ENCODE data around the gene CEACAM7.
"Not testable (repeated sequence)": the region's sequence is repeated elsewhere in the genome, so short reads cannot be mapped to it uniquely, and the experiment has no call there.

CEACAM7 gene

GRCh38 chr19:41688098-41688497, at the start of gene CEACAM7:
Gene CEACAM7 (minus strand): TSS chr19:41688270. CDS start chr19:41688165, 105 bp downstream.
- no peak for DNase-seq (ENCODE audit: low read depth)

GRCh38 chr19:41735071-41735600, 47.1 kb upstream of the CEACAM7 start:
- DNase-seq (ENCODE audit: low read depth) = no peak

- DNase-seq (ENCODE audit: low read depth) = no peak
Observed at GRCh38 chr19:41734585-41734984, 46.5 kb upstream of the CEACAM7 start.

- no peak for DNase-seq (ENCODE audit: low read depth)
Observed at GRCh38 chr19:41734156-41734555, 46.1 kb upstream of the CEACAM7 start.

- DNase-seq (ENCODE audit: low read depth) = no peak
Observed at GRCh38 chr19:41726493-41726892, 38.4 kb upstream of the CEACAM7 start.

GRCh38 chr19:41720103-41720502, 32.0 kb upstream of the CEACAM7 start:
- DNase-seq (ENCODE audit: low read depth) = no peak

- DNase-seq (ENCODE audit: low read depth) = no peak
Observed at GRCh38 chr19:41718761-41719160, 30.7 kb upstream of the CEACAM7 start.

GRCh38 chr19:41714598-41714997, 26.5 kb upstream of the CEACAM7 start:
- DNase-seq (ENCODE audit: low read depth) = no peak

- DNase-seq (ENCODE audit: low read depth) = no peak
Observed at GRCh38 chr19:41711376-41712261, 23.5 kb upstream of the CEACAM7 start.

- DNase-seq (ENCODE audit: low read depth) = no peak
Observed at GRCh38 chr19:41709951-41710645, 22.0 kb upstream of the CEACAM7 start.

GRCh38 chr19:41709516-41709915, 21.4 kb upstream of the CEACAM7 start:
- DNase-seq (ENCODE audit: low read depth) = not testable (repeated sequence)

- DNase-seq (ENCODE audit: low read depth) = no peak
Observed at GRCh38 chr19:41708481-41708880, 20.4 kb upstream of the CEACAM7 start, which contains the start of gene CEACAM5. Gene CEACAM5 (plus strand): TSS chr19:41708626. CDS start chr19:41708732, 106 bp downstream.

- DNase-seq (ENCODE audit: low read depth) = no peak
Observed at GRCh38 chr19:41707871-41708371, 19.9 kb upstream of the CEACAM7 start.

- no peak for DNase-seq (ENCODE audit: low read depth)
Observed at GRCh38 chr19:41707502-41707812, 19.4 kb upstream of the CEACAM7 start.

- DNase-seq (ENCODE audit: low read depth) = peak; percentile 43
Observed at GRCh38 chr19:41706741-41707501, 18.9 kb upstream of the CEACAM7 start.

GRCh38 chr19:41705393-41706174, 17.5 kb upstream of the CEACAM7 start:
- no peak for DNase-seq (ENCODE audit: low read depth)

- no peak for DNase-seq (ENCODE audit: low read depth)
Observed at GRCh38 chr19:41703602-41704293, 15.7 kb upstream of the CEACAM7 start.

- DNase-seq (ENCODE audit: low read depth) = no peak
Observed at GRCh38 chr19:41702171-41702651, 14.1 kb upstream of the CEACAM7 start.

- no peak for DNase-seq (ENCODE audit: low read depth)
Observed at GRCh38 chr19:41701401-41702075, 13.5 kb upstream of the CEACAM7 start.

Measured in activated T-helper 1 cell treated with Interleukin-2 at 50 U/mL for 16 hours (primary cell).